Body of pancreas (tissue), 4 donors: ENCODE measurements around the gene RASGRF2.

Experiments used
- CTCF ChIP-seq, 7 experiments: fragments of 450-650 bp in 4 of 7; fragments of 200-600 bp in 3 of 7; sonication (generic) in 3 of 7; IDR thresholded peaks; one replicate each; pipeline ENCODE4 v1.5.1; 2016 to 2019; ENCODE audit warnings: antibody characterized with exemption in 7 of 7
- POLR2A ChIP-seq, 3 donors: fragments of 450-650 bp; IDR thresholded peaks; one replicate each; pipeline ENCODE4 v1.6.1; 2016; ENCODE audit warnings: antibody characterized with exemption in 3 of 3, mild to moderate bottlenecking in 2 of 3

- TF ChIP-seq CTCF (IDR thresholded peaks at IDR 0.05): no peak
- TF ChIP-seq POLR2A (IDR thresholded peaks at IDR 0.05): no peak
These were observed 29.2 kb upstream of the RASGRF2 start for GRCh38 chr5:80930940-80931339.
